ENCODE results near the gene YWHAE.
"Not testable (repeated sequence)": the region's sequence is repeated elsewhere in the genome, so short reads cannot be mapped to it uniquely, and the experiment has no call there.

YWHAE gene

GRCh38 chr17:1412185-1413110, 12.4 kb upstream of the YWHAE start:
- DNase-seq, result no peak

GRCh38 chr17:1402262-1402586, 2.2 kb upstream of the YWHAE start:
- no peak for DNase-seq

- DNase-seq, result no peak
These were observed 917 bp downstream of the YWHAE start for GRCh38 chr17:1398931-1399678.

GRCh38 chr17:1398028-1398427, 2.0 kb downstream of the YWHAE start:
- no peak for DNase-seq

GRCh38 chr17:1395876-1396665, 4.0 kb downstream of the YWHAE start:
- DNase-seq, result not testable (repeated sequence)

GRCh38 chr17:1391577-1391976, 8.4 kb downstream of the YWHAE start:
- DNase-seq, result no peak

- no peak for DNase-seq
These were observed 9.3 kb downstream of the YWHAE start for GRCh38 chr17:1390432-1391367.

GRCh38 chr17:1387490-1388227, 12.4 kb downstream of the YWHAE start:
- DNase-seq, result not testable (repeated sequence)

- DNase-seq, result not testable (repeated sequence)
These were observed 13.3 kb downstream of the YWHAE start for GRCh38 chr17:1386675-1387190.

GRCh38 chr17:1386265-1386664, 13.8 kb downstream of the YWHAE start:
- DNase-seq, result no peak

GRCh38 chr17:1385861-1386260, 14.2 kb downstream of the YWHAE start:
- no peak for DNase-seq

GRCh38 chr17:1384905-1385435, 15.1 kb downstream of the YWHAE start:
- no peak for DNase-seq

GRCh38 chr17:1379930-1380313, 20.1 kb downstream of the YWHAE start:
- no peak for DNase-seq

- DNase-seq, result no peak
These were observed 20.7 kb downstream of the YWHAE start for GRCh38 chr17:1379208-1379929.

- not testable (repeated sequence) for DNase-seq
These were observed 21.6 kb downstream of the YWHAE start for GRCh38 chr17:1378476-1378860.

GRCh38 chr17:1377334-1377733, 22.7 kb downstream of the YWHAE start:
- no peak for DNase-seq

- DNase-seq, result no peak
These were observed 24.0 kb downstream of the YWHAE start for GRCh38 chr17:1376061-1376460.

- DNase-seq, result no peak
These were observed 24.4 kb downstream of the YWHAE start for GRCh38 chr17:1375615-1376014.

GRCh38 chr17:1374431-1375177, 25.4 kb downstream of the YWHAE start:
- no peak for DNase-seq

All from COR-L47 (cell line).